ENCODE measurements around the gene RNASE12.
"Not testable (repeated sequence)": the region's sequence is repeated elsewhere in the genome, so short reads cannot be mapped to it uniquely, and the experiment has no call there.

Gene RNASE12

GRCh38 chr14:20591235-20591634 lies at the start of gene RNASE12:
Gene RNASE12 (minus strand): TSS chr14:20591376. CDS start chr14:20590723, 653 bp downstream.
- DNase-seq: no peak

DNA sequence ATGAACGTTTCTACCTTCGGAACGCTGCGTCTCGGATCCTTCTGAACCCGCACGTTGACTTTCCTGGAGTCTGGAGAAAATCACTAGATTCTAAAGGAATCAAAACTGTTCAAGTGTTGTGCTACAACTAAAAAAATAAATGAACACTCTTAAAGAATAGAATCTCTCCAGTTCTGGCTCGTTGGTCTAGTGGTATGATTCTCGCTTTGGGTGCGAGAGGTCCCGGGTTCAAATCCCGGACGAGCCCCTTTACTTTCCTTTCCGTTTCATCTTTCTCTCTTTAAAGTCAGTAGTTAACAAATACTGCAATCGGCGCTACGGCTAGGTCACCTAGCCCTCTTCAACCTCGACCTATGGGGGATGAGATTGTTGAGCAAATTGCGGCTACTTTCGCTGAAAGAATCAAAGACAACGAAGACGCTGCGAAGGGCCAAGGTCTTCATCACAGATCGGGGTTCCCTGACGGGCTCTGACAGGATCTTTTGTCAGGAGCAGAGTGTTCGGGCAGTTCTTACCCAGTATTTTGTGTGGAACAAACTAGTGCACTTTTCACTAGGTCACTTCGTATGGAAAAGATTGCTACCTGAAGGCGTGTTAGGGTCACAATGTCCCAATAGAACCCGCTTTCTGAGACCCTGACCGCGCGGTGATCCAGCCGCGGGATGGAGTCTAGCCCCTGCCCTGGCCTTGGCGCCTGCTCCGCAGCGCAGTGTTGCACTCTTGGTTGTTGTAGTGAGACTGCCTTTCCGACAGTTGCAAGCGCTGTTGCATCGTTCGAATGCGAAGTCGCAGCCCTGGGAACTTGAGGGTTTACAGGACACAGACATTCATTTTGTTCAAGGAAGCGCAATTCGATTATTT lies 41.9 kb upstream of the RNASE12 start:
- DNase-seq: peak; percentile 33

- no peak for DNase-seq
Observed at GRCh38 chr14:20632448-20632830, 41.3 kb upstream of the RNASE12 start.

- DNase-seq: no peak
Observed at GRCh38 chr14:20631880-20632389, 40.8 kb upstream of the RNASE12 start.

DNA sequence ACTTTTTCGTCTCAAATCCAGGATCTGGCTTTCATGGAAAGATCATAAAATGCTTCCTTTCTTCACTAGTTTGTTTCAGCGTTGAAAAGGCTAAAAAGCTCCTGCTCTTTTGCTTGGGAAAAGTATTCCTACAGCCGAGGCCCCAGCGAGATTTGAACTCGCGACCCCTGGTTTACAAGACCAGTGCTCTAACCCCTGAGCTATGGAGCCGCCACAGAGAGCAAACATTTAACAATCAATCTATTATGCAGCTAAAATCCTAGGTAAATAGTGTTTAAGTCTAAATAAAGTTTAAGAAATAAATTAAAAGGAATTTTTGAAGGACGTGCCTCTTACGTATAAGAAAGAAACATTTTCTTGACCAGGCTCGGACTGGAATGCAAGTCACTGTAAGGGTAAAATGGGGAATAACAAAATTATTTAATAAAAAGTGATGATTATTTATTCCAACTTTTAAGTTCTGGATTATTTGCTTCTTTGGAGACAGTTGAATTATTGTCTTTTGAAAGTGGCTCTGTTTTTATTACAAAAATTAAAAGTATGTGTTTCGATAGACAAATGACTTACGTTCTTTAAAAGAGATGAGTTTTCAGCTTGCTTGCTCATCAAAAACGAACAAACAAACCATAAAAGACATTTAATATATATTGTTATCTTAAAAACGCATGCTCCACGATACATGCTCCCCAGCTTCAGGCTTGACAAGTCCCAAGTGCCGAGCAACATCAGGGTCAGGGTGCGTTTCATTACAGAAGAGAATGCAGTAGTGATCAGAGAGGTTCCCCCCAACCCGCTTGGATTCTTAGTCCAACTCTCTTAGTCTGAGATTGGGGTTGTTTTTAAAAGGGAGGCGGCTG lies 40.1 kb upstream of the RNASE12 start:
- peak; percentile 29 for DNase-seq

DNA sequence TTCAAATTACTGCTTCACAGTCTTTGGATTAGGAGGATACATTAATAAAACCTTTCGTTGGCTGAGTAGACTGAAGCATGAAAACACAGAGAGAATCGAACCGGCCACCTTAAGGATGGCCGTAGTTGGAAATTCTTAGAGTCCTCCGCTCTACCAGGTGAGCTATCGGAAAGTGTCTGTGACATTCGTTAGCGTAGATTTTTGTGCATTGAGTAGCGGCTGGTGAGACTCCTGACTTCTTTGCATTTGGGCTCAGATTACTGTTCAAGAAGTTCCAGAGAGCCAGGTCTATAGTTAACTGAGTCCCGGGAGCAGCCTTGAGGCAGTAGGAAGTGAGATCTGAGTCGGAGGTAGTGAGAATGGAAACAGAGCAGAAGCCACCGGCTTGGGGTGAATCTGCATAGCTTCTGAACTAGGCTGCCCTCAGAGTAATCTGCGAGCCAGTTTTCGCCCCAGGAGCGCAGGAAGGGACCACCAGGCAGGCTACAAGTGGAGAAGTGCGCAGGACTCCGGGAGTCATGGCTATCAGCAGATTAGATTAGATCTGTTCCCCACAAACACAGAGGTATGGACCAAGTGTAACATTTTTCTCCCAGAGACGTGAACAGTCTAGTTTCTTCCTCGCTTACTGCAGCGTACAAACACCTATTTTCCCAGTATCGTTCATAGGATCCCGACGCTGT lies 39.3 kb upstream of the RNASE12 start:
- DNase-seq: peak; percentile 23

DNA sequence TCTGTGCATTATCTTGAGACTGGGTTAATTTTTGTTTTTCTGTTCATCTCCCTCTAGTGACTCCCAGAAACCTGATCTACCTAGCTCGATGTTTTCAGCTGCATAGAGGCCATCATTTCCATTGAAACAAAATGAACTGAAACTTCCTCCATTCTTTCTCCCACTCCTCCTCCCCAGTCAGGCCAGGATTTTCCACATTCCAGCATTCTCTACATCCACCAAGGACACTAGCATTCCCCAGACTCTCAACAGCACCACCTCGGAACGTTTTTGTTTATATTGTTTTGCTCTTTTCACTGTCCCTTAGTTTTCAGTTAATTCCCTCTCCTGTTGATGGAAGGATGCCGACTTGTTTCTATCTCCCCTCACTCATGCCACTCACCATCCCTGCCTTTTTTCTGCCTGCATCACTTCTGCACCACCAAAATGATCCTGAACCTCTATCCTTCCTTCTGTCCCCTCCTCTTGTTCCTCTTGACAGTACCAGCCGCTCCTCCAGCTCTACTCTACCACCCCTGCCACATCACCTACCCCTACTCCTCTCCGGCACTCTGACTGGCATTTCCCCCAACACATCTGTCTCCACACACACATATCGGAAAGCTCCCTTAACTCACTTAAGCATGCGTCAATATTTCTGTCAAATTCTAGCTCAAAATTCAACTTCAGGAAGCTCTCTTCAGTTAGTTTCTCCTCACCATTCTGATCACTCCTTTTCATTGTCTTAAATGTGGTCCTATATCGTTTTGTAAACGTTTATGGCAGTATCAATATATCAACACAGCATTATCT lies 37.1 kb upstream of the RNASE12 start:
- no peak for DNase-seq

- DNase-seq: no peak
Observed at GRCh38 chr14:20627346-20628027, 36.3 kb upstream of the RNASE12 start.

- no peak for DNase-seq
Observed at GRCh38 chr14:20626274-20626673, 35.1 kb upstream of the RNASE12 start.

- DNase-seq: no peak
Observed at GRCh38 chr14:20624495-20625070, 33.4 kb upstream of the RNASE12 start.

DNA sequence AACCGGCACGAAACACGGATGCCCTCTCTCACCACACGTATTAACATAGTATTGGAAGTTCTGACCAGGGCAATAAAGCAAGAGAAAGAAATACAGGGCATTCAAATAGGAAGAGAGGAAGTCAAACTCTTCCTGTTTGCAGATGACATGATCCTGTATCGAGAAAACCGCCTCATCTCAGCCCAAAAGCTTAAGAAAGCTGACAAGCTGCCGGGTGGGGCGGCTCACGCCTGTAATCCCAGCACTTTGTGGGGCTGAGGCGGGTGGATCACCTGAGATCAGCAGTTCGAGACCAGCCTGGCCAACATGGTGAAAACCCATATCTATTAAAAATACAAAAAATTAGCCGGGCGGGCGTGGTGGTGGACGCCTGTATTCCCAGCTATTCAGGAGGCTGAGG lies 32.6 kb upstream of the RNASE12 start:
- DNase-seq: no peak

DNA sequence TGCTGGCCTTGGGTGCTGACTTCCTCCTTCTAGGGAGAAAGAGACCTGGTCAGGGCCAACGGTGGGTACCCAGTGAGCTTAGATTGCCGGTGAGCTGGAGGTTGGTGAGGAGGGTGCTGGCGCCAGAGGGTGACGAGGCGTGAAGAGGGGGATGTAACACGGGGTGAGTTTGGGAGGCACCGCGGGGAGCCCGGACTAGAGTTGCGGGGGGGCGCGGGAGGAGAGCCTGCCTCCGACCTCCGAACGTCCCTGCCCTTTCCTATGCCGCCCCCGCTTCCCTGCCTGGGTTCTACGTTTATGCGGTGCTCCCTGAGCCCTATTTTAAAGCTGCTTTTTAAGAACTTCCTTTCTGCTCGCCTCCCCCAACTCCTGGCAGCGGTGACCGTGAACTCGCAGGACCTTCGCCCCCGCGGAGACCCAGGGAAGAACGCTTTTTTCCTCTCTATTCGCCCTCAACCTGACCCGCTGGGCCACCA lies 31.7 kb upstream of the RNASE12 start:
- no peak for DNase-seq

DNA sequence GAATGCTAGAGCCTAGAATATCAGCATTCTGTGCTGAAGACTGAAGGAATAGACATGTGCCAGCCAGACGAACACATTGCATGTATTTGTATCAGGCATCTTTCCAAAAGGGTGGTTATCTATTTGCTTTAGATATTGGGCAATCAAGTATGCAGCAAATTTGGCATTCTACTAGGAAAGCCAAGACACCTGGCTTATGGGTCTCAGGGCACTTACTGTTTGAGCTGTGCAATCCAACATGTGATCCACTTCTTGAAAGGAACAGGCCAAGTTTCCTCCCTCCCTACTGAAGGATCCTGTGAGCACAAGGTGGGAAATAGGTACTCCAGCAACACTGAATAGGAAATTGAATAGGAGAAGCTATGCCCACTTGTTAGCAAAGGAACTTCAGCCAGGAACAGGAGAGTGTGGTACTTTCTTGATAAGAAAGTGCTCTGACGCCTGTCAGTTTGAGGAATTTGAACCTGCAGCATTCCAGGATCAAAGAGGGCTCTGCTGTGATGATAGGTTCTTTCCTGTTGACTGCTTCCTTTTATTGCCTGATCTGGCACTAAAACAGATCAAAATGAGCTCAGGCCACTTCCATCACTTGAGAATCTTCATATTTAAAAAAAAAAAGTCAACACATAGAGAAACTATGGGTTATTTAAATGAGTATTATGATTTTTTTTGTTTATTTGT lies 29.8 kb upstream of the RNASE12 start:
- DNase-seq: no peak

DNA sequence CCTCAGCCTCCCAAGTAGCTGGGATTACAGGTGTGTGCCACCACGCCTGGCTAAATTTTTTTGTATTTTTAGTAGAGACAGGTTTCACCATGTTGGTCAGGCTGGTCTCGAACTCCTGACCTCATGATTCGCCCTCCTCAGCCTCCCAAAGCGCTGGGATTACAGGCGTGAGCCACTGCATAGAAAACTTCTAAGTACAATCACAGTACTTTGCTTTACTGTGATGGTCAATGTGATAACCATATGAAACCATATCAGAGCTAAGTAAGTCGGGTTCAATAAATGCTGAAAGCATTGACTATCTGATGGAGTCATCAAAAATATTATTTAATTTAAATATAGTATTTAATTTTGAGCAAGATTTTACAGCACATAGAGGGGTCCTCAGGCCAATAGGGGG lies 28.5 kb upstream of the RNASE12 start:
- not testable (repeated sequence) for DNase-seq

GRCh38 chr14:20618271-20618749 lies 27.1 kb upstream of the RNASE12 start:
- no peak for DNase-seq

DNA sequence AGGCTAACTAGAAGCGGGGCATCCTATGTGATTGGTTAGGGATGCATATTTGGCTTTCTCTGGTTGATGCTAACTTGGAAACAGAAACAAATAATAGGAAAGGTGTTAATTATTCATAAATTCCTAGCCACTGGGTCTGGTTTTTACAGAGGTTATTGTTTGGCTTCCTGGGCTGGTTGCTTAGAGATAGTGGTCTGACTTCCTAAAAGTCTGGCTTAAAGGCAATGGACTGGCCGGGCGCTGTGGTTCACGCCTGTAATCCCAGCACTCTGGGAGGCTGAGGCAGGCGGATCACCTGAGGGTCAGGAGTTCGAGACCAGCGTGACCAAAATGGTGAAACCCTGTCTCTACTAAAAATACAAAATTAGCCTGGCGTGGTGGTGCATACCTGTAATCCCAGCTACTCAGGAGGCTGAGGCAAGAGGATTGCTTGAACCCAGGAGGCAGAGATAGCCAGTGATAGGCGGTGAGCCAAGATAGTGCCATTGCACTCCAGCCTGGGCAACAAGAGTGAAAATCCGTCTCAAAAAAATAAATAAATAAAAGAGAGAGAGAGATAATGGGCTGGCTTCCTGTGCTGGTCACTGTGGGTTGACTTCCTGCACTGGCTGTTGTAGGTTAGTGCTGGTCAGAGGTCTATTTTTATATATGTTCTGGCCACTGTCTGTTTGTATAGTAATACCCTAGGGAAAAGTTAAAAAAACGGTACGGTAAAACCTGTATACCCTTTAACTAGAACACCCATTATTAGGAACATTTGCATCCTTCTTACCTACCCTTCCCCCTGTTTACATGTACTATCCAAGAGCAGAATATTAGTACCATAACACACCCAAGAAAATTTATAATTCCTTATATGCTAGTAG lies 26.2 kb upstream of the RNASE12 start:
- DNase-seq: no peak

- no peak for DNase-seq
Observed at GRCh38 chr14:20615996-20616395, 24.8 kb upstream of the RNASE12 start.

- peak; percentile 42 for DNase-seq
Observed at GRCh38 chr14:20614038-20614840, 23.1 kb upstream of the RNASE12 start.

Data from GDM1 (cell line).